ENCODE data around the gene ASB9. TPM values are rescaled to one million over a fixed set of nuclear protein-coding genes. Genes with fewer than 3 reads are reported as not detected.
"Not testable (repeated sequence)": the region's sequence is repeated elsewhere in the genome, so short reads cannot be mapped to it uniquely, and the experiment has no call there.

Gene ASB9
- not detected for total RNA-seq (ENCODE audit: insufficient read depth, low replicate concordance)

GRCh38 chrX:15269618-15270521 is at the start of gene ASB9:
Gene ASB9 (minus strand): TSS chrX:15270083. CDS start chrX:15269874, 209 bp downstream.
- DNase-seq (ENCODE audit: low spot score), result peak; percentile 64

GRCh38 chrX:15319075-15319474 is 49.2 kb upstream of the ASB9 start:
- DNase-seq (ENCODE audit: low spot score), result no peak

DNA sequence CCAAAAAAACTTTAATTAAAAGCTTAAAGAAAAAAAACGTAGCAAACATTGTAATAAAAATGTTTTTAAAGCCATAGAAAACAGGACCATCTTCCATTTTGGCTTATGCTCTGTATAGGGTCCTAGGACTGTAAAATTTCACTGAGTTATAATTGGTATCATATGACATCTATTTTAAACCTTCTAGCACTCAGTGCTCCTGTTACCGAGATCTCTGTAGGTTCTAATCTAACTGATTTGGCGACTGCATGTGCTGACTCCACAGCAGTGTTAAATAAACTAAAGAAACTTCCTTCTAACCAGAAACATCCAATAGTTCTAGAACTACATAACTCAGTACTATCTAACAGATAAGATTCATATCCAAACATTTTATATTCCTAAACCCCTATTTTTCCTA is 45.6 kb upstream of the ASB9 start, which contains the start of gene ASB11:
Gene ASB11, minus strand, starts transcription at position 132 of the 400 bp plus-strand sequence. Its CDS starts 35 bp downstream, at position 97.
- DNase-seq (ENCODE audit: low spot score), result no peak

DNA sequence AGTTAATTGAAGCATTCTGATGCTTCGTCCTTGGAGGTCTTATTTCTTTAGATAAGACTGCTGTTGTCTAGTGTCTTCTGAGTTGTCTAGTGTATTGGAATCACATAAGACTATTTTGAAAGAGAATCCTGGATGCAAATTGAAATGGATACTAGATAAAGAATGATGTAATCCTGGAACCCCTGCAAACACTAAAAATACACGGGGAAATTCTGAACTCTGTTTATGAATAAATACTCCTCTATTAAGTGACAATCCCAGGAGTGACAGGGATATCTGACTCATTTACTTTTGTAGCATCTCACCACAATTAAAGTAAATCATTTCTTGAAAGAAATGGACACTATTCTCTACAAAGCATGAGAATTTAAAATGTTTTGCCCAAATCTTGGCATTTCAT is 44.6 kb upstream of the ASB9 start:
- DNase-seq (ENCODE audit: low spot score), result no peak

GRCh38 chrX:15311119-15311518 is 41.2 kb upstream of the ASB9 start:
- DNase-seq (ENCODE audit: low spot score), result no peak

DNA sequence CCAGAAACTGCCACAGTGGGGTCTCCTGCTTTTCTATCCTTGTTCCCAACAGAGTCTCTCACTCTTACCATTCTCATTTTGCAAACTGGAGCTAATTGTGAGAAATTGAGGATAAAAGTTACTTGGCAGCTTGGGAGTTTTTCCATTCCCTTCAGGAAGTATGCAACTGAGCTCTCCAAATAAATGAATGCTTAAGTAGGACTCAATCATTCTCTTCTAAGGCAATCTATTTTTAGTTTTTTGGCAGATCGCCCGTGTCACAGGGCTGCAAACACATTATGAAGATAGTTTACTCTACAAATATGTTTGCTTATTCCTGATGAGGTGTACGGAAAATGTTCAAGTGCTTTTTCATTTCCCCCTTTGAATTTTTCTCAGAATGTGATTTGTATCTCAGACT is 40.2 kb upstream of the ASB9 start:
- DNase-seq (ENCODE audit: low spot score), result peak; percentile 51

- not testable (repeated sequence) for DNase-seq (ENCODE audit: low spot score)
Measured at GRCh38 chrX:15305899-15306298, 36.0 kb upstream of the ASB9 start.

GRCh38 chrX:15301924-15302323 is 32.0 kb upstream of the ASB9 start:
- peak; percentile 7 for DNase-seq (ENCODE audit: low spot score)

- peak; percentile 40 for DNase-seq (ENCODE audit: low spot score)
Measured at GRCh38 chrX:15299941-15300851, 30.3 kb upstream of the ASB9 start.

DNA sequence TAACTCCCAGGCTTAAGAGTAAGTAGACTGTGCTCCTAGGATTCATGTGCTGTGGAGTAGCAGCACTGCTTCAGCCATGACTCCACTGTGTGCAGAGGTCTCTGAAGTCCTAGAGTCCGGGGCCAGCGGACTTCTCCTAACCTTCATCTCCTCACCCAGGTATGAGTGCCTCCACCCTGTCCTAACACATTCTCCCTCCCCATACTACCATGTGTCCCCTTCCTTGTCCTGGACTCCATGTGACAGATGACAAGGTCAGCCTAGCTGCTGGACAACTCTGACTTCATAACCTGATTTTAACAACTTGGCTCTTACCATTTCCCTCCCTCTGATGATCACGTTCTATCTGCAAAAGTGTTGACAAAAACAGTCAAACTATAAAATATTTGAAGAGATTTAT is 28.9 kb upstream of the ASB9 start:
- DNase-seq (ENCODE audit: low spot score), result no peak

- no peak for DNase-seq (ENCODE audit: low spot score)
Measured at GRCh38 chrX:15298201-15298600, 28.3 kb upstream of the ASB9 start.

GRCh38 chrX:15293451-15293850 is 23.6 kb upstream of the ASB9 start:
- DNase-seq (ENCODE audit: low spot score), result no peak

- DNase-seq (ENCODE audit: low spot score), result no peak
Measured at GRCh38 chrX:15292861-15293260, 23.0 kb upstream of the ASB9 start.

DNA sequence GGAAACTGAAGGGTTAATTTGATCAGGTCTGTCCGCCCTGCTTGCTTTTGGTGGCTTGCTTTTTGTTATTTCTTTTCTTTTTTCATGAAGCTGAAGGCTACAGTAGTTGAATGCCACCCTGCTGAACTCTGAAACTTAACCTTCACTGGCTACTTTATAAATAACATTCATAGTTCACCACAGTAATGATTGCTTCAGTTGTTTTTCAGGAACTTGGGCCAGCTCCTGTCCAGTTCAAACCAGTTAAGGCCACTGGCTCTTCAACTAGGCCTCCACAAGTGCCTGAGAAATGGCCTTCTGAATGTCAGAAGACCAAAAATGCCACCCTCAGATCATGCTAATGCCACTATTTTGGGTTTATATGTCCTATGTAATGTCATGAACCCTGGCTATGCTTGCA is 7.7 kb upstream of the ASB9 start:
- no peak for DNase-seq (ENCODE audit: low spot score)

- no peak for DNase-seq (ENCODE audit: low spot score)
Measured at GRCh38 chrX:15274946-15275345, 5.1 kb upstream of the ASB9 start.

GRCh38 chrX:15273275-15273674 is 3.4 kb upstream of the ASB9 start:
- not testable (repeated sequence) for DNase-seq (ENCODE audit: low spot score)

DNA sequence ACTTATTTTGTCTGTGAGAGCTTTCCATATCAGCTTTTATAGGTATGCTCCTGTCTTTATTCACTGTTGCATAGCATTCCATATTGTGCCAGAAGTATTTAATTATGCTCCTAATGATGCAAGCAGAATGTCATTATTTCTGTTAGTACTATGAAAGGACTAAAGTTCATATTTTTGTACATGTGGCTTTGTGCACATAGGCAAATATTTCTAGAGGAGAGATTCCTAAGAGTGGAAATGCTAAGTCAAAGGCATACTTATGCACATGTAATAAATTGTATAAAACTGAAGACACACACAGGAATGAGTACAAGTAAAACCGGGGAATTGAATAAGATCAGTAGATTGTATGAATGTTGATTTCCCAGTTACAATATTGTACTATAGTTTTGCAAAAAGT is 1.9 kb upstream of the ASB9 start:
- DNase-seq (ENCODE audit: low spot score), result no peak

DNA sequence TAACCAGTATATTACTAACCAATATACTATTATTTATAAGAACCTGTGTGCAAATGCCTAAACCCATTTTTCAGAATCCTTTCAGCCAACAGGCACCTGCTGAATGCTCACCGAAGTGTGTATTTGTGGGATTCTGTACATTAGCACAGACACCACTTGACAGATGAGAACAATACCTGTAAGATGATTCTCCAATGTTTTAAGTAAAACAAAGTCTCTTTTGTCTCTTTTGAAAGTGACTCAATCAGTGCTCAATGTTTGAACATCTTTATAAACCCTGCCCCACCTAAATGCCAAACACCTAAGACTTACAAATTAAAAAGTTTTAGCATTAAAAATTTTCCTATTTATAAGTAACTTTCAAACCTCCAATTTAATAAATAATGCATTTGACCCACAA is 763 bp downstream of the ASB9 start:
- no peak for DNase-seq (ENCODE audit: low spot score)

DNA sequence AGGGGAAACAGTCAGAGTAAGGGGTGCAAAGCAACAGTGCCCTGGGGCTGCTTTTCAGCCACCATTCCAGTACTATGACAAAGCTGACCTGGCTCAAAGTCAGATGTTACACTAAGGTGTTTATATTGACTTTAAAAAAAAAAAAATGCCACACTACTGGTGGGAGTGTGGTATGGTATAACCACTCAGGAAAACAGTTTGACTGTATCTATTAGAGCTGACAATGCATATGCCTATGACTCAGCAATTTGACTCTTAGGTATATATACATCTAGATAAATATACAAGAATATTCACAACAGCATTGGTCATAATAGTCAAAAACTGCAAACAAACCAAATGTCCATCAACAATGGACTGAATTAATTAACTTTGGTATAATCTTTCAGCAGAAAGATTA is 15.0 kb downstream of the ASB9 start:
- no peak for DNase-seq (ENCODE audit: low spot score)

DNA sequence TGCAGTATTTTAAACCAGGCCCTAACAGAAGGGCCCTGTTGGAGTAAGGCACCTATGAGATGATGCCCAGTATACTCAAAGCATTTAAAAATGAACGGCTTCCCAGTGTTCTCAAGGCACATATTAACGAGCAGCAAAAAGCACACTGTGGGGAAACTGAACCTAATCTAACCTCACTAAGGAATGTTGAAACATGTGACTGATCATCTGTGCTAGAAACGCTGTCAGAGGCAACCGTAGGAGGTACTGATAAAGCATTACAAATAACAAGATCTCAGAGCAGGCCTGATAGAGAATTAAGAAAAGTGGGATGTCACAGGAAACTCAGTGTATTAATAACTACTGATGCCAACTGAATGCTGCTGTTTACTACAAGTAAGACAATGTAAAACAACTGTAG is 24.0 kb downstream of the ASB9 start:
- DNase-seq (ENCODE audit: low spot score), result no peak

- DNase-seq (ENCODE audit: low spot score), result no peak
Measured at GRCh38 chrX:15244421-15244820, 25.5 kb downstream of the ASB9 start.

- peak; percentile 56 for DNase-seq (ENCODE audit: low spot score)
Measured at GRCh38 chrX:15242899-15243555, 26.9 kb downstream of the ASB9 start.

All from umbilical cord (tissue), 2 donors.